ENCODE data around the gene COA5.

Gene COA5

DNA sequence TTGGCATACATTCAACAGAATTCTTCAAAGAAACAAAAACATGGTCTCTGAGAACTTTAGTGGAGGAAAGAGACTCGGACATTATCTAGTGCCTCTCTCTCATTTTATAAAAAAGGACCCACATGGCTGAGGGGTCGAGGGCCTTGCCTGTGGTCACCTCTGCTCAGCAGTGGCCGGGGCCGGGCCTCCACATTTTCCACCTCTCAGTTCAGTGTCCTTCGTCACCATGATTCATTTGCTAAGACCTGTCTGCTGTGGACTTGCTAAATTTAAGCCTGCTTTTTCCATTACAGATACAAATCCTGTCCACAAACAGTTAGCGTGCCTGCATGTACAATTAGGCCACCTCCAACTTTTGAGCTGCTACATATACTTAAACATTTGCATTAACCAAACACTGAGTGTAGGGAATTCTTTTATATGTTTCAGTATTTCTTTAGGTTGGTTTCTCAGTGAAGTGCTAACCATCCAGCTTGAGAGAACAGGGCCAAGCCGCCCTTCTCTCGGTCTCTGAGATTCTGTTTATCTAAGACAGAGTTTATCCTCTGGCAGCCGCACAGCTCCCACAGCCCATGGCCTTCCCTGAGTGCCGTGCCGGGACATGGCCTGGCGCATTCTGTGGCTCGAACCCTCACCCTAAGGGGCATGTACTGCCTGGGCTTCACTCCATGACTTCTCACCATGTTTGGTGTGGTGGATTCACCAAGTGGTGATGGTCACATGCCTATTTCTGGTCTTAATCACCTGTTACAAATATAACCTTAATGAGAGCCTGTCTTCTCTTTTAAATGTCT, 46.2 kb downstream of the COA5 start:
- DNase-seq (ENCODE audit: low read depth): no peak
- TF ChIP-seq, protein P1, sequence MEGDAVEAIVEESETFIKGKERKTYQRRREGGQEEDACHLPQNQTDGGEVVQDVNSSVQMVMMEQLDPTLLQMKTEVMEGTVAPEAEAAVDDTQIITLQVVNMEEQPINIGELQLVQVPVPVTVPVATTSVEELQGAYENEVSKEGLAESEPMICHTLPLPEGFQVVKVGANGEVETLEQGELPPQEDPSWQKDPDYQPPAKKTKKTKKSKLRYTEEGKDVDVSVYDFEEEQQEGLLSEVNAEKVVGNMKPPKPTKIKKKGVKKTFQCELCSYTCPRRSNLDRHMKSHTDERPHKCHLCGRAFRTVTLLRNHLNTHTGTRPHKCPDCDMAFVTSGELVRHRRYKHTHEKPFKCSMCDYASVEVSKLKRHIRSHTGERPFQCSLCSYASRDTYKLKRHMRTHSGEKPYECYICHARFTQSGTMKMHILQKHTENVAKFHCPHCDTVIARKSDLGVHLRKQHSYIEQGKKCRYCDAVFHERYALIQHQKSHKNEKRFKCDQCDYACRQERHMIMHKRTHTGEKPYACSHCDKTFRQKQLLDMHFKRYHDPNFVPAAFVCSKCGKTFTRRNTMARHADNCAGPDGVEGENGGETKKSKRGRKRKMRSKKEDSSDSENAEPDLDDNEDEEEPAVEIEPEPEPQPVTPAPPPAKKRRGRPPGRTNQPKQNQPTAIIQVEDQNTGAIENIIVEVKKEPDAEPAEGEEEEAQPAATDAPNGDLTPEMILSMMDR (IDR thresholded peaks at IDR 0.05; ENCODE audit: control insufficient read depth, extremely low read depth, insufficient read depth): no peak
- H3K4me3 ChIP-seq (ENCODE audit: low read depth, low read length): no peak overlapping the region

DNA sequence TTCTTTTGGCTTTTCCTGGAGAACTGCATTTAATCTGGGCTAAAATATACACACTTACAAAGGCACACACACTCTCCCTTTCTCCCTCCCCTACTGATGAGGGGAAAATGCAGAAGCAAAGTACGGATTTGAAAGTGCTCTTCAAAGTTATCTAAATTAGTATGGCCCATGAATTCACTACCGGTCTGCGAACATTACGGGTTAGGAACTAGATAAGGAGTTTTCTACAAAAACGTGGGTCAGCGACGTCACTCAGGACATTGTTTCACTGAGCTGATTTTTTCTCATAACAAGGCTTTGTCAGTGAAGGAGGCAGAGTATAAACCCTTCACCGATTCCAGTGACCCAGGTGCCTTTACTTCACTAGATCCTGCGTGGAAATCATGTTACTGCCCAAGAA, 47.3 kb downstream of the COA5 start:
- DNase-seq (ENCODE audit: low read depth): no peak
- H3K4me3 ChIP-seq (ENCODE audit: low read depth, low read length): no peak overlapping the region
- TF ChIP-seq, protein P1 (IDR thresholded peaks at IDR 0.05; ENCODE audit: control insufficient read depth, extremely low read depth, insufficient read depth): no peak

DNA sequence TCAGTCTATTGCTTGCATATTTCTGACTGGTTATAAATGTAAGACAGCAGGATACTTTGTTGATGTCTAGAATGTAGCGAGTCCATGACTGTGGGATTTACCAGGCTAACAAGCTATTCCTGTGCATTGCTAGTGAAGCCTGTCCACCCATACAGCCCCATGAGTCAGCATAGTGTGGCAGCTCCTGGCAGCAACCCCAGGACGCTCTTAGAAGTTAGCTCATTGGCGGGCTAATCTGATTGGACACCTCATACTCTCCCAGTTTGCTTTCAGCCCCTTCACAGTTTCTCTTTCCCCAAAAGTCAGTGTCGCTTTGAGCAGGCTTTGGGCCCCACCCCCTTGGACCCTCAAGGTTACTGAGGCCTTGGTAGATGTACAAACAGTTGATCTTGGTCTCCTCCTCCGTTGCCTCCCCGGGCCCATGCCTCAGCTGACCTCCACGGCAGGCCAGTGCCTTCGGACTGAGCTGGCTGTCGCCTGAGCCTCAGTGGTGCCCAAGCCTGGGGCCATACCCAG, 48.0 kb downstream of the COA5 start:
- no peak for DNase-seq (ENCODE audit: low read depth)
- no peak overlapping the region for H3K4me3 ChIP-seq (ENCODE audit: low read depth, low read length)
- TF ChIP-seq, protein P1 (IDR thresholded peaks at IDR 0.05; ENCODE audit: control insufficient read depth, extremely low read depth, insufficient read depth): no peak

DNA sequence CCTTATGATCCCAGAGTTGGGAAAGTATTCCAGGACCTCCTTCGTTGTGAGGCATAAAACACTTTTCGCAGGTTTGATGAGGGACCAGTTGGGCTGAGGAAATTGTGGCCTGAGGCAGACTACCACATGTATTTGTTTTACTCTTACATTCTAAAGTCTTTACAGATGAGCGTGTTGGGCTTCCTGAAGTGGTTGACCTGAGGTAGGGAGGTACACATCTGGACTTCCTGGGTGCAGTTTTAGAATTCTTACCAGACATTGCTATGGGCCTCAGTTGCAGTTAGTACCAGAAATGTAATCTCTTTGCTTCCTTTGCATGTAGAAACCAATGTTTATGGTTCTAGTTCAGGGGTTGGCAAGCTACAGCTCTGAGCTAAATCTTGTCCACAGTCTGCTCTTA, 48.7 kb downstream of the COA5 start:
- DNase-seq (ENCODE audit: low read depth): no peak

GRCh38 chr2:98558852-98559530, 49.3 kb downstream of the COA5 start:
- no peak for DNase-seq (ENCODE audit: low read depth)
- TF ChIP-seq, protein P1 (IDR thresholded peaks at IDR 0.05; ENCODE audit: control insufficient read depth, extremely low read depth, insufficient read depth): no peak
- H3K4me3 ChIP-seq (ENCODE audit: low read depth, low read length): no peak overlapping the region

More for the DNA sequence above, 48.7 kb downstream of the COA5 start:
- H3K4me3 ChIP-seq (ENCODE audit: low read depth, low read length): no peak overlapping the region
- TF ChIP-seq, protein P1 (IDR thresholded peaks at IDR 0.05; ENCODE audit: control insufficient read depth, extremely low read depth, insufficient read depth): no peak

GRCh38 chr2:98556344-98557033, 51.8 kb downstream of the COA5 start:
- no peak overlapping the region for H3K4me3 ChIP-seq (ENCODE audit: low read depth, low read length)
- TF ChIP-seq, protein P1 (IDR thresholded peaks at IDR 0.05; ENCODE audit: control insufficient read depth, extremely low read depth, insufficient read depth): no peak
- no peak for DNase-seq (ENCODE audit: low read depth)
